HepG2 (cell line): Measurements from ENCODE around the gene MZT2A. TPM values are rescaled to one million over a fixed set of nuclear protein-coding genes. Genes with fewer than 3 reads are reported as not detected.

Source experiments
- ARID4A ChIP-seq: sonication (generic); formaldehyde crosslinking; IDR thresholded peaks from 2 replicates; pipeline ENCODE4 v1.5.0; 2020; ENCODE audit warnings: mild to moderate bottlenecking, missing genetic modification reagents, borderline replicate concordance
- ELF4 ChIP-seq: sonication (generic); formaldehyde crosslinking; IDR thresholded peaks from 2 replicates; pipeline ENCODE4 v1.5.0; 2020; ENCODE audit warnings: missing genetic modification reagents, mild to moderate bottlenecking, moderate library complexity, borderline replicate concordance
- GRHL1 ChIP-seq: sonication (generic); formaldehyde crosslinking; conservative IDR thresholded peaks from 2 replicates; pipeline ENCODE4 v1.8.0; 2022; ENCODE audit warnings: missing genetic modification reagents
- HES4 ChIP-seq: sonication (generic); formaldehyde crosslinking; IDR thresholded peaks from 2 replicates; pipeline ENCODE4 v1.9.0; 2021; ENCODE audit warnings: mild to moderate bottlenecking, missing genetic modification reagents, borderline replicate concordance
- HNRNPH1 ChIP-seq: fragments of 200-400 bp; formaldehyde crosslinking; optimal IDR thresholded peaks from 2 replicates; pipeline ENCODE3; 2017; ENCODE audit warnings: mild to moderate bottlenecking, low read depth, low read length
- HOXD1 ChIP-seq: sonication (generic); formaldehyde crosslinking; IDR thresholded peaks from 2 replicates; pipeline ENCODE4 v1.5.0; 2020; ENCODE audit warnings: missing genetic modification reagents
- MED1 ChIP-seq: sonication (generic); formaldehyde crosslinking; IDR thresholded peaks from 2 replicates; pipeline ENCODE4 v1.4.0; 2020; ENCODE audit warnings: missing genetic modification reagents
- MXD4 ChIP-seq: IDR thresholded peaks from 2 replicates; pipeline ENCODE4 v1.6.1; 2016; ENCODE audit warnings: mild to moderate bottlenecking, missing biosample characterization, missing genetic modification reagents
- NAIF1 ChIP-seq: sonication (generic); formaldehyde crosslinking; IDR thresholded peaks from 2 replicates; pipeline ENCODE4 v1.5.0; 2020; ENCODE audit warnings: mild to moderate bottlenecking, missing genetic modification reagents, borderline replicate concordance
- NFKB2 ChIP-seq: sonication (generic); formaldehyde crosslinking; IDR thresholded peaks from 2 replicates; pipeline ENCODE4 v1.4.0; 2020; ENCODE audit warnings: missing genetic modification reagents, borderline replicate concordance
- NFYB ChIP-seq: sonication (generic); formaldehyde crosslinking; IDR thresholded peaks from 2 replicates; pipeline ENCODE4 v1.4.0; 2020; ENCODE audit warnings: missing genetic modification reagents
- PHF8 ChIP-seq: sonication (generic); formaldehyde crosslinking; IDR thresholded peaks from 2 replicates; pipeline ENCODE4 v1.5.0; 2020; ENCODE audit warnings: missing genetic modification reagents
- REL ChIP-seq: sonication (generic); formaldehyde crosslinking; conservative IDR thresholded peaks from 2 replicates; pipeline ENCODE4 v1.8.0; 2022; ENCODE audit warnings: mild to moderate bottlenecking, missing genetic modification reagents, moderate library complexity
- SALL2 ChIP-seq: sonication (generic); formaldehyde crosslinking; IDR thresholded peaks from 2 replicates; pipeline ENCODE4 v1.8.1; 2023; ENCODE audit warnings: mild to moderate bottlenecking, missing genetic modification reagents, inconsistent platforms
- TBX2 ChIP-seq: sonication (generic); formaldehyde crosslinking; IDR thresholded peaks from 2 replicates; pipeline ENCODE4 v1.5.0; 2020; ENCODE audit warnings: missing genetic modification reagents, mild to moderate bottlenecking, borderline replicate concordance
- TBX3 ChIP-seq: fragments of 450-650 bp; IDR thresholded peaks from 2 replicates; pipeline ENCODE4 v1.6.1; 2017; ENCODE audit warnings: antibody characterized with exemption, mild to moderate bottlenecking, inconsistent platforms, borderline replicate concordance
- YY1 ChIP-seq: IDR thresholded peaks from 2 replicates; pipeline ENCODE4 v1.6.1; 2011; ENCODE audit warnings: low read length, low read depth, moderate library complexity, mild to moderate bottlenecking; ENCODE audit not compliant: insufficient read depth, insufficient replicate concordance
- ZNF234 ChIP-seq: sonication (generic); formaldehyde crosslinking; conservative IDR thresholded peaks from 2 replicates; pipeline ENCODE4 v1.5.1; 2020; ENCODE audit warnings: mild to moderate bottlenecking, missing genetic modification reagents
- ZNF280B ChIP-seq: sonication (generic); formaldehyde crosslinking; IDR thresholded peaks from 2 replicates; pipeline ENCODE4 v1.5.0; 2020; ENCODE audit warnings: missing genetic modification reagents, mild to moderate bottlenecking, borderline replicate concordance
- ZNF768 ChIP-seq: sonication (generic); formaldehyde crosslinking; IDR thresholded peaks from 2 replicates; pipeline ENCODE4 v1.4.0; 2020; ENCODE audit warnings: missing genetic modification reagents
- ZNF850 ChIP-seq: sonication (generic); formaldehyde crosslinking; conservative IDR thresholded peaks from 2 replicates; pipeline ENCODE4 v1.9.0; 2021; ENCODE audit warnings: mild to moderate bottlenecking, missing genetic modification reagents
- ZNF891 ChIP-seq: sonication (generic); formaldehyde crosslinking; IDR thresholded peaks from 2 replicates; pipeline ENCODE4 v1.5.0; 2020; ENCODE audit warnings: mild to moderate bottlenecking, missing genetic modification reagents
- polyA plus RNA-seq, 8 experiments: library from polyadenylated mRNA; depleted of rRNA in 3 of 8; stranded (reverse) in 7 of 8; unstranded in 1 of 8; fragments of >200 nt; fragmentation: Illumina TruSeq in 4 of 8; extraction: Trizol in 4 of 8; gene quantifications; 2 replicates each; pipeline versions ENCODE4 v1.2.1 to v1.2.3, GENCODE V29; 2011 to 2016; ENCODE audit warnings: low read depth in 4 of 8, missing spikeins in 1 of 8, mixed read lengths in 1 of 8; ENCODE audit not compliant: insufficient read depth in 1 of 8
- total RNA-seq, 5 experiments: library from RNA; depleted of rRNA; stranded (reverse); fragments of >200 nt; fragmentation: Illumina TruSeq; extraction: Trizol; gene quantifications; 2 replicates each; pipeline ENCODE4 v1.2.3, GENCODE V29; 2016; ENCODE audit warnings: low read depth in 1 of 5

Gene MZT2A
- total and polyA plus RNA-seq, 2 of the 13 experiments (the other 11 are each of a cell fraction or from before 2014, with no cell fraction given) = 221 to 349 TPM

- TF ChIP-seq MED1 (0 out of 2 replicates have a peak, but pooled peaks have one; percentile 5), GRHL1 (CRISPR knock-in tag) (no peak), ARID4A (peak; percentile 27; the same call in 1 of the 2 replicates), NFYB (no peak), PHF8 (CRISPR knock-in tag) (no peak; the same call in 1 of the 2 replicates), ZNF891 (CRISPR knock-in tag) (peak; percentile 14; the same call in 1 of the 2 replicates), HNRNPH1 (no peak), ZNF768 (CRISPR knock-in tag) (no peak), TBX3 (no peak), MXD4 (CRISPR knock-in tag) (no peak), HOXD1 (CRISPR knock-in tag) (0 out of 2 replicates have a peak, but pooled peaks have one; percentile 16), TBX2 (CRISPR knock-in tag) (no peak), NAIF1 (CRISPR knock-in tag) (no peak), HES4 (CRISPR knock-in tag) (0 out of 2 replicates have a peak, but pooled peaks have one; percentile 69), YY1 (no peak), ZNF234 (CRISPR knock-in tag) (no peak), SALL2 (CRISPR knock-in tag) (peak; percentile 7; the same call in 1 of the 2 replicates), ZNF850 (CRISPR knock-in tag) (no peak), ZNF280B (CRISPR knock-in tag) (0 out of 2 replicates have a peak, but pooled peaks have one; percentile 32), ELF4 (no peak), NFKB2 (CRISPR knock-in tag) (no peak; the same call in 1 of the 2 replicates), REL (CRISPR knock-in tag) (peak; percentile 70; the same call in 1 of the 2 replicates)
Observed at GRCh38 chr2:131493199-131493968, 1.2 kb upstream of the MZT2A start (continued).
